AML-193 (cell line): ENCODE data around the gene NARF.

Experiments
- DNase-seq, 2 experiments: peaks; one replicate each; lab custom pipeline; 2025; lab: John Stamatoyannopoulos, UW

NARF gene

GRCh38 chr17:82474223-82475010, 15.9 kb downstream of the NARF start:
- DNase-seq = no peak

GRCh38 chr17:82475458-82475857, 16.9 kb downstream of the NARF start:
- no peak for DNase-seq

- no peak for DNase-seq
Measured at GRCh38 chr17:82477934-82478333, 19.4 kb downstream of the NARF start.

- no peak for DNase-seq
Measured at GRCh38 chr17:82479602-82480001, 21.1 kb downstream of the NARF start.

- DNase-seq = no peak
Measured at GRCh38 chr17:82480318-82480717, 21.8 kb downstream of the NARF start.

GRCh38 chr17:82483204-82483660, 24.7 kb downstream of the NARF start:
- DNase-seq = no peak

- no peak for DNase-seq
Measured at GRCh38 chr17:82483836-82484235, 25.3 kb downstream of the NARF start.

GRCh38 chr17:82486231-82487094, 27.9 kb downstream of the NARF start:
- DNase-seq = no peak

- no peak for DNase-seq
Measured at GRCh38 chr17:82487910-82488309, 29.4 kb downstream of the NARF start.

GRCh38 chr17:82489117-82489516, 30.6 kb downstream of the NARF start:
- no peak for DNase-seq

- no peak for DNase-seq
Measured at GRCh38 chr17:82489851-82490511, 31.4 kb downstream of the NARF start.

GRCh38 chr17:82490512-82491195, 32.1 kb downstream of the NARF start:
- DNase-seq = no peak

- DNase-seq = no peak
Measured at GRCh38 chr17:82491196-82491530, 32.6 kb downstream of the NARF start.

GRCh38 chr17:82491533-82491932, 33.0 kb downstream of the NARF start:
- DNase-seq = no peak

GRCh38 chr17:82492643-82493225, 34.2 kb downstream of the NARF start:
- DNase-seq = no peak

- DNase-seq = no peak
Measured at GRCh38 chr17:82493226-82493781, 34.8 kb downstream of the NARF start.

GRCh38 chr17:82494236-82495055, 35.9 kb downstream of the NARF start:
- DNase-seq = peak; percentile 98 to 99

- no peak for DNase-seq
Measured at GRCh38 chr17:82495844-82496528, 37.4 kb downstream of the NARF start.

- DNase-seq = peak; percentile 94 to 95
Measured at GRCh38 chr17:82496529-82497434, 38.2 kb downstream of the NARF start.
